Sigmoid colon (tissue), 4 donors: ENCODE data around the gene RHBDL2.

Experiments
- CTCF ChIP-seq, 4 experiments: fragments of 450-650 bp in 3 of 4; fragments of 200-600 bp in 1 of 4; IDR thresholded peaks; one replicate each; pipeline ENCODE4 v1.5.1; 2016 to 2019; ENCODE audit warnings: antibody characterized with exemption in 4 of 4, mild to moderate bottlenecking in 3 of 4, moderate library complexity in 2 of 4
- POLR2A ChIP-seq, 2 donors: fragments of 450-650 bp; IDR thresholded peaks; one replicate each; pipeline ENCODE4 v1.6.1; 2016; ENCODE audit warnings: antibody characterized with exemption in 2 of 2, mild to moderate bottlenecking in 2 of 2, moderate library complexity in 2 of 2
- POLR2AphosphoS5 ChIP-seq, 4 donors: sonication (generic); formaldehyde crosslinking; IDR thresholded peaks; one replicate each; pipeline ENCODE4 v1.6.1; 2017; ENCODE audit warnings: antibody characterized with exemption in 4 of 4

DNA sequence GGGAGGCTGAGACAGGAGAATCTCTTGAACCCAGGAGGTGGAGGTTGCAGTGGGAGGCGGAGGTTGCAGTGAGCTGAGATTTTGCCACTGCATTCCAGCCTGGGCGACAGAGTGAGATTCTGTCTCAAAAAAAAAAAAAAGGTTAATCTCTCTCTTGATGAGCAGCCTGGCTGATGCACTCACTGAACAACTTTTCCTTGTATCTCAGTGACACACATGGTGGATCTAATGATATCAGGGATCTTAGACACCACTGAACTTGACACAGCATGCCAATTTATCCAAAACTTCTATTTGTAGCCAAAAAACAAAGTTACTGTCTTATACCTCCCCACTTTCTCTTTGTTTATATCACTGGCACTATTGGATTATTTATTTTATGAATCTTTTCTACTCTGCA lies 16.2 kb downstream of the RHBDL2 start:
- TF ChIP-seq CTCF (IDR thresholded peaks at IDR 0.05) (no peak), POLR2AphosphoS5 (IDR thresholded peaks at IDR 0.05) (no peak), POLR2A (IDR thresholded peaks at IDR 0.05) (no peak)
